Type B pancreatic cell (in vitro differentiated cells): ENCODE data around the gene MRPL19. TPM values are rescaled to one million over a fixed set of nuclear protein-coding genes. Genes with fewer than 3 reads are reported as not detected.
"Not testable (repeated sequence)": the region's sequence is repeated elsewhere in the genome, so short reads cannot be mapped to it uniquely, and the experiment has no call there.

Source experiments
- DNase-seq: peaks from one replicate; pipeline ENCODE4 v3.0.0; 2021; ENCODE audit warnings: mixed read lengths; ENCODE audit not compliant: unreplicated experiment; ENCODE audit errors: extremely low spot score
- H3K27ac Mint-ChIP-seq: 2 replicates; pipeline ENCODE4 v1.8.0; 2021; ENCODE audit warnings: mild to moderate bottlenecking, mixed read lengths
- H3K27me3 Mint-ChIP-seq: 2 replicates; pipeline ENCODE4 v1.8.0; 2021; ENCODE audit warnings: mixed read lengths
- H3K36me3 Mint-ChIP-seq: 2 replicates; pipeline ENCODE4 v1.8.0; 2021; ENCODE audit warnings: mixed read lengths
- H3K4me1 Mint-ChIP-seq: one replicate; pipeline ENCODE4 v1.8.0; 2021; ENCODE audit warnings: mixed read lengths; ENCODE audit not compliant: unreplicated experiment
- H3K4me3 Mint-ChIP-seq: 2 replicates; pipeline ENCODE4 v1.8.0; 2021; ENCODE audit warnings: mild to moderate bottlenecking, mixed read lengths
- H3K9me3 Mint-ChIP-seq: 2 replicates; pipeline ENCODE4 v1.8.0; 2021; ENCODE audit warnings: mixed read lengths
- total RNA-seq: library from RNA; stranded (reverse); gene quantifications from 2 replicates; pipeline ENCODE4 v1.2.1, GENCODE V29; 2021; ENCODE audit warnings: low replicate concordance
- TF ChIP-seq, protein P1 (sequence below): fragments of 200-600 bp; sonication (generic); conservative IDR thresholded peaks from 2 replicates; pipeline ENCODE4 v1.5.0; 2021; ENCODE audit warnings: antibody characterized with exemption, mild to moderate bottlenecking

Gene MRPL19
- total RNA-seq, 1 donor from 2014 or later = 55.8 TPM

DNA sequence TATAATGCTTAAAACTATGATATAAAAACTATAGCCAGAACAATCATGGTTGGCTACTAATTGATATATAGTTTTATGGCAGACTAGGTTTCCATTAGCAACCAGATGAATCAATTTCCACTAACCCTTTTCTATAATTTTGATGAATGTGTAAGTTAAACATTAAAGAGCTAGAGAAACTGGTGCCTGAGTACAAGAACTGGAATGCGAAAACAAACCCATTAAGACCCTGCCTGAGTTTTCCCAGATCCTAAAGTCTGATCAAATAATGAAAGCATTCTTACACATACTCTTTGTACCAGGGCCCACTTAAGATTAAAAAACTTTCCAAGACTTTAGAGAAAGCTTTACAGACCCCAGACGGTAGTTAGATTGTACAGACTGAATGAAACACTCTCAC is 21.3 kb downstream of the MRPL19 start:
- no peak for DNase-seq
- no peaks in the 10 kb centered on the region for H3K9me3 Mint-ChIP-seq
- peak overlapping the region; percentile 9 for H3K4me3 Mint-ChIP-seq
- peak overlapping the region; percentile 34 for H3K27ac Mint-ChIP-seq
- H3K36me3 Mint-ChIP-seq = peaks cover 30% of the 10 kb centered on the region
- TF ChIP-seq, protein P1, sequence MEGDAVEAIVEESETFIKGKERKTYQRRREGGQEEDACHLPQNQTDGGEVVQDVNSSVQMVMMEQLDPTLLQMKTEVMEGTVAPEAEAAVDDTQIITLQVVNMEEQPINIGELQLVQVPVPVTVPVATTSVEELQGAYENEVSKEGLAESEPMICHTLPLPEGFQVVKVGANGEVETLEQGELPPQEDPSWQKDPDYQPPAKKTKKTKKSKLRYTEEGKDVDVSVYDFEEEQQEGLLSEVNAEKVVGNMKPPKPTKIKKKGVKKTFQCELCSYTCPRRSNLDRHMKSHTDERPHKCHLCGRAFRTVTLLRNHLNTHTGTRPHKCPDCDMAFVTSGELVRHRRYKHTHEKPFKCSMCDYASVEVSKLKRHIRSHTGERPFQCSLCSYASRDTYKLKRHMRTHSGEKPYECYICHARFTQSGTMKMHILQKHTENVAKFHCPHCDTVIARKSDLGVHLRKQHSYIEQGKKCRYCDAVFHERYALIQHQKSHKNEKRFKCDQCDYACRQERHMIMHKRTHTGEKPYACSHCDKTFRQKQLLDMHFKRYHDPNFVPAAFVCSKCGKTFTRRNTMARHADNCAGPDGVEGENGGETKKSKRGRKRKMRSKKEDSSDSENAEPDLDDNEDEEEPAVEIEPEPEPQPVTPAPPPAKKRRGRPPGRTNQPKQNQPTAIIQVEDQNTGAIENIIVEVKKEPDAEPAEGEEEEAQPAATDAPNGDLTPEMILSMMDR = no peak
- peaks cover 6% of the 10 kb centered on the region for H3K4me1 Mint-ChIP-seq
- H3K27me3 Mint-ChIP-seq = no peaks in the 10 kb centered on the region

- peaks cover 25% of the 10 kb centered on the region for H3K36me3 Mint-ChIP-seq
- not testable (repeated sequence) for H3K27ac Mint-ChIP-seq, H3K4me1 Mint-ChIP-seq, H3K27me3 Mint-ChIP-seq, H3K9me3 Mint-ChIP-seq, DNase-seq, H3K4me3 Mint-ChIP-seq
These were observed 28.8 kb downstream of the MRPL19 start for GRCh38 chr2:75675423-75675822.

GRCh38 chr2:75675908-75676307 is 29.3 kb downstream of the MRPL19 start:
- Mint-ChIP-seq H3K27me3 (no peaks in the 10 kb centered on the region), H3K27ac (no peak overlapping the region), H3K4me3 (no peak overlapping the region), H3K9me3 (no peaks in the 10 kb centered on the region), H3K36me3 (peaks cover 22% of the 10 kb centered on the region), H3K4me1 (no peaks in the 10 kb centered on the region)
- no peak for DNase-seq
- TF ChIP-seq, protein P1 = no peak

- no peaks in the 10 kb centered on the region for H3K4me1 Mint-ChIP-seq
- TF ChIP-seq, protein P1 = no peak
- DNase-seq = no peak
- H3K27me3 Mint-ChIP-seq = no peaks in the 10 kb centered on the region
- H3K4me3 Mint-ChIP-seq = no peak overlapping the region
- H3K27ac Mint-ChIP-seq = no peak overlapping the region
- no peaks in the 10 kb centered on the region for H3K9me3 Mint-ChIP-seq
- peaks cover 16% of the 10 kb centered on the region for H3K36me3 Mint-ChIP-seq
These were observed 29.9 kb downstream of the MRPL19 start for GRCh38 chr2:75676464-75676863.

DNA sequence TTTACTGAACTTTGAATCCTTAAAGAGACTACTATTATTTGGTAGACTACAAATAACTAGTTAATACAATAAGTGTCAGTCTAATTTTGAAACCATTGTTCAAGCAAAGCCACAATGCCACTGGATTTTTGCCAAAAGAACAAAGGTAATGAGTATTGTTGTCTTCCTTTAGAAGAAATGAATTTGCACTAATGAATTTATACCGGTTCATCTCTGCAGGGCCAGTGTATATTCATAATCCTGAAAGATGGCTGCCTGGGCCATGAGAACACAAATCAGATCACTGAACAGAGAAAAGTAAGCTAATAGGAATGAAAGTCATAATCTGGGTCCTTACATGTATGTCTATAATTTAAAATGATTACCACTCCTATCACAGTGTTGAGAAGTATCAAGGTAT is 33.0 kb downstream of the MRPL19 start:
- peaks cover 20% of the 10 kb centered on the region for H3K36me3 Mint-ChIP-seq
- H3K27ac Mint-ChIP-seq = no peak overlapping the region
- TF ChIP-seq, protein P1 = no peak
- H3K4me3 Mint-ChIP-seq = no peak overlapping the region
- no peaks in the 10 kb centered on the region for H3K9me3 Mint-ChIP-seq
- H3K4me1 Mint-ChIP-seq = no peaks in the 10 kb centered on the region
- no peaks in the 10 kb centered on the region for H3K27me3 Mint-ChIP-seq
- no peak for DNase-seq

- no peak overlapping the region for H3K27ac Mint-ChIP-seq
- peaks cover 26% of the 10 kb centered on the region for H3K36me3 Mint-ChIP-seq
- no peak overlapping the region for H3K4me3 Mint-ChIP-seq
- no peak for DNase-seq
- H3K27me3 Mint-ChIP-seq = no peaks in the 10 kb centered on the region
- TF ChIP-seq, protein P1 = no peak
- H3K4me1 Mint-ChIP-seq = no peaks in the 10 kb centered on the region
- no peaks in the 10 kb centered on the region for H3K9me3 Mint-ChIP-seq
These were observed 33.8 kb downstream of the MRPL19 start for GRCh38 chr2:75680402-75680801.

DNA sequence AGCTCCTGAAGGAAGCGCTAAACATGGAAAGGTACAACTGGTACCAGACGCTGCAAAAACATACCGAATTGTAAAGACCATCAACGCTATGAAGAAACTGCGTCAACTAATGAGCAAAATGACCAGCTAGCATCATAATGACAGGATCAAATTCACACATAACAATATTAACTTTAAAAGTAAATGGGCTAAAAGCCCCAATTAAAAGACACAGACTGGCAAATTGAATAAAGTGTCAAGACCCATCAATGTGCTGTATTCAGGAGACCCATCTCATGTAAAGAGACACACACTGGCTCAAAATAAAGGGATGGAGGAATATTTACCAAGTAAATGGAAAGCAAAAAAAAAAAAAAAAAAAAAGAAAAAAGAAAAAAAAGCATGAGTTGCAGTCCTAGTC is 36.8 kb downstream of the MRPL19 start:
- H3K4me1 Mint-ChIP-seq, H3K4me3 Mint-ChIP-seq, H3K27me3 Mint-ChIP-seq, DNase-seq, H3K27ac Mint-ChIP-seq, H3K9me3 Mint-ChIP-seq: not testable (repeated sequence)
- H3K36me3 Mint-ChIP-seq = peaks cover 30% of the 10 kb centered on the region
